Astrocyte of the spinal cord (primary cell): ENCODE measurements around the gene GALNT2.

Experiments used
- DNase-seq: peaks from one replicate; pipeline ENCODE4 v3.0.0; 2011; ENCODE audit warnings: low read depth, low spot score
- H3K4me3 ChIP-seq: 2 replicates; pipeline ENCODE4 v1.5.1; 2011; ENCODE audit warnings: low read depth, mild to moderate bottlenecking, low read length, moderate library complexity
- CTCF ChIP-seq: IDR thresholded peaks from 2 replicates; pipeline ENCODE4 v1.5.1; 2012; ENCODE audit warnings: low read depth, mild to moderate bottlenecking, low read length, inconsistent platforms
- in situ Hi-C: cut with HindIII; loops from 2 replicates; pipeline ENCODE4 v1.10.0; 2017; ENCODE audit warnings: low sequenced_read_pairs

Gene GALNT2

GRCh38 chr1:230185076-230186001 lies 118.3 kb downstream of the GALNT2 start:
- no peak overlapping the region for H3K4me3 ChIP-seq
- peak; percentile 17 for DNase-seq
- in situ Hi-C loops, result no loop called here
- TF ChIP-seq CTCF, result no peak

- H3K4me3 ChIP-seq, result no peak overlapping the region
- in situ Hi-C loops, result no loop called here
- DNase-seq, result peak; percentile 88
- TF ChIP-seq CTCF, result no peak
Observed at GRCh38 chr1:230186003-230186863, 119.2 kb downstream of the GALNT2 start.

GRCh38 chr1:230186874-230187273 lies 119.8 kb downstream of the GALNT2 start:
- DNase-seq, result no peak
- no peak for TF ChIP-seq CTCF
- in situ Hi-C loops, result no loop called here
- H3K4me3 ChIP-seq, result no peak overlapping the region

GRCh38 chr1:230187290-230187689 lies 120.3 kb downstream of the GALNT2 start:
- no peak for TF ChIP-seq CTCF
- no peak for DNase-seq
- in situ Hi-C loops, result no loop called here
- no peak overlapping the region for H3K4me3 ChIP-seq

GRCh38 chr1:230188826-230189225 lies 121.8 kb downstream of the GALNT2 start:
- in situ Hi-C loops, result no loop called here
- H3K4me3 ChIP-seq, result no peak overlapping the region
- DNase-seq, result no peak
- TF ChIP-seq CTCF, result no peak

- H3K4me3 ChIP-seq, result no peak overlapping the region
- no peak for TF ChIP-seq CTCF
- no peak for DNase-seq
- in situ Hi-C loops, result no loop called here
Observed at GRCh38 chr1:230189341-230189740, 122.3 kb downstream of the GALNT2 start.
